ENCODE measurements around the gene DYNC2H1. TPM values are rescaled to one million over a fixed set of nuclear protein-coding genes. Genes with fewer than 3 reads are reported as not detected.

The DYNC2H1 gene
- total RNA-seq, 1 experiment from 2014 or later = 17.2 TPM

GRCh38 chr11:103488031-103488461 lies 378.8 kb downstream of the DYNC2H1 start (continued):
- no peak for TF ChIP-seq AR (CRISPR knock-in tag; IDR thresholded peaks at IDR 0.05)

GRCh38 chr11:103488579-103488978 lies 379.4 kb downstream of the DYNC2H1 start:
- ATAC-seq (no peak), DNase-seq (ENCODE audit: low spot score) (no peak)
- POLR2A ChIA-PET = no interaction called here
- no peak for TF ChIP-seq GTF2I (CRISPR knock-in tag; conservative IDR thresholded peaks at IDR 0.05)
- TF ChIP-seq JAZF1 (CRISPR knock-in tag; IDR thresholded peaks at IDR 0.05) = no peak
- no peak for TF ChIP-seq ZNF138 (CRISPR knock-in tag; conservative IDR thresholded peaks at IDR 0.05)
- no peak for TF ChIP-seq USF2 (CRISPR knock-in tag; IDR thresholded peaks at IDR 0.05)
- no peak for TF ChIP-seq JUN (CRISPR knock-in tag; IDR thresholded peaks at IDR 0.05)
- TF ChIP-seq, protein P1, sequence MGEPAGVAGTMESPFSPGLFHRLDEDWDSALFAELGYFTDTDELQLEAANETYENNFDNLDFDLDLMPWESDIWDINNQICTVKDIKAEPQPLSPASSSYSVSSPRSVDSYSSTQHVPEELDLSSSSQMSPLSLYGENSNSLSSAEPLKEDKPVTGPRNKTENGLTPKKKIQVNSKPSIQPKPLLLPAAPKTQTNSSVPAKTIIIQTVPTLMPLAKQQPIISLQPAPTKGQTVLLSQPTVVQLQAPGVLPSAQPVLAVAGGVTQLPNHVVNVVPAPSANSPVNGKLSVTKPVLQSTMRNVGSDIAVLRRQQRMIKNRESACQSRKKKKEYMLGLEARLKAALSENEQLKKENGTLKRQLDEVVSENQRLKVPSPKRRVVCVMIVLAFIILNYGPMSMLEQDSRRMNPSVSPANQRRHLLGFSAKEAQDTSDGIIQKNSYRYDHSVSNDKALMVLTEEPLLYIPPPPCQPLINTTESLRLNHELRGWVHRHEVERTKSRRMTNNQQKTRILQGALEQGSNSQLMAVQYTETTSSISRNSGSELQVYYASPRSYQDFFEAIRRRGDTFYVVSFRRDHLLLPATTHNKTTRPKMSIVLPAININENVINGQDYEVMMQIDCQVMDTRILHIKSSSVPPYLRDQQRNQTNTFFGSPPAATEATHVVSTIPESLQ (CRISPR knock-in tag; IDR thresholded peaks at IDR 0.05) = no peak
- TF ChIP-seq ZNF121 (CRISPR knock-in tag; IDR thresholded peaks at IDR 0.05) = no peak
- TF ChIP-seq OVOL2 (CRISPR knock-in tag; IDR thresholded peaks at IDR 0.05; ENCODE audit: borderline replicate concordance) = no peak
- TF ChIP-seq ATF2 (CRISPR knock-in tag; IDR thresholded peaks at IDR 0.05; ENCODE audit: borderline replicate concordance, low read depth) = no peak
- no peak for TF ChIP-seq CBFB (CRISPR knock-in tag; IDR thresholded peaks at IDR 0.05; ENCODE audit: low read depth)
- no peak for TF ChIP-seq TP53 (CRISPR knock-in tag; IDR thresholded peaks at IDR 0.05)
- TF ChIP-seq ELF4 (CRISPR knock-in tag; IDR thresholded peaks at IDR 0.05; ENCODE audit: low read depth) = no peak
- no peak for TF ChIP-seq IRF2 (CRISPR knock-in tag; IDR thresholded peaks at IDR 0.05; ENCODE audit: borderline replicate concordance, low read depth)
- TF ChIP-seq, protein P2, sequence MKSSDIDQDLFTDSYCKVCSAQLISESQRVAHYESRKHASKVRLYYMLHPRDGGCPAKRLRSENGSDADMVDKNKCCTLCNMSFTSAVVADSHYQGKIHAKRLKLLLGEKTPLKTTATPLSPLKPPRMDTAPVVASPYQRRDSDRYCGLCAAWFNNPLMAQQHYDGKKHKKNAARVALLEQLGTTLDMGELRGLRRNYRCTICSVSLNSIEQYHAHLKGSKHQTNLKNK (CRISPR knock-in tag; IDR thresholded peaks at IDR 0.05) = no peak
- TF ChIP-seq, protein P3, sequence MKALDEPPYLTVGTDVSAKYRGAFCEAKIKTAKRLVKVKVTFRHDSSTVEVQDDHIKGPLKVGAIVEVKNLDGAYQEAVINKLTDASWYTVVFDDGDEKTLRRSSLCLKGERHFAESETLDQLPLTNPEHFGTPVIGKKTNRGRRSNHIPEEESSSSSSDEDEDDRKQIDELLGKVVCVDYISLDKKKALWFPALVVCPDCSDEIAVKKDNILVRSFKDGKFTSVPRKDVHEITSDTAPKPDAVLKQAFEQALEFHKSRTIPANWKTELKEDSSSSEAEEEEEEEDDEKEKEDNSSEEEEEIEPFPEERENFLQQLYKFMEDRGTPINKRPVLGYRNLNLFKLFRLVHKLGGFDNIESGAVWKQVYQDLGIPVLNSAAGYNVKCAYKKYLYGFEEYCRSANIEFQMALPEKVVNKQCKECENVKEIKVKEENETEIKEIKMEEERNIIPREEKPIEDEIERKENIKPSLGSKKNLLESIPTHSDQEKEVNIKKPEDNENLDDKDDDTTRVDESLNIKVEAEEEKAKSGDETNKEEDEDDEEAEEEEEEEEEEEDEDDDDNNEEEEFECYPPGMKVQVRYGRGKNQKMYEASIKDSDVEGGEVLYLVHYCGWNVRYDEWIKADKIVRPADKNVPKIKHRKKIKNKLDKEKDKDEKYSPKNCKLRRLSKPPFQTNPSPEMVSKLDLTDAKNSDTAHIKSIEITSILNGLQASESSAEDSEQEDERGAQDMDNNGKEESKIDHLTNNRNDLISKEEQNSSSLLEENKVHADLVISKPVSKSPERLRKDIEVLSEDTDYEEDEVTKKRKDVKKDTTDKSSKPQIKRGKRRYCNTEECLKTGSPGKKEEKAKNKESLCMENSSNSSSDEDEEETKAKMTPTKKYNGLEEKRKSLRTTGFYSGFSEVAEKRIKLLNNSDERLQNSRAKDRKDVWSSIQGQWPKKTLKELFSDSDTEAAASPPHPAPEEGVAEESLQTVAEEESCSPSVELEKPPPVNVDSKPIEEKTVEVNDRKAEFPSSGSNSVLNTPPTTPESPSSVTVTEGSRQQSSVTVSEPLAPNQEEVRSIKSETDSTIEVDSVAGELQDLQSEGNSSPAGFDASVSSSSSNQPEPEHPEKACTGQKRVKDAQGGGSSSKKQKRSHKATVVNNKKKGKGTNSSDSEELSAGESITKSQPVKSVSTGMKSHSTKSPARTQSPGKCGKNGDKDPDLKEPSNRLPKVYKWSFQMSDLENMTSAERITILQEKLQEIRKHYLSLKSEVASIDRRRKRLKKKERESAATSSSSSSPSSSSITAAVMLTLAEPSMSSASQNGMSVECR (CRISPR knock-in tag; IDR thresholded peaks at IDR 0.05; ENCODE audit: borderline replicate concordance) = no peak
- TF ChIP-seq GABPB1 (CRISPR knock-in tag; IDR thresholded peaks at IDR 0.05) = no peak
- TF ChIP-seq, protein P4, sequence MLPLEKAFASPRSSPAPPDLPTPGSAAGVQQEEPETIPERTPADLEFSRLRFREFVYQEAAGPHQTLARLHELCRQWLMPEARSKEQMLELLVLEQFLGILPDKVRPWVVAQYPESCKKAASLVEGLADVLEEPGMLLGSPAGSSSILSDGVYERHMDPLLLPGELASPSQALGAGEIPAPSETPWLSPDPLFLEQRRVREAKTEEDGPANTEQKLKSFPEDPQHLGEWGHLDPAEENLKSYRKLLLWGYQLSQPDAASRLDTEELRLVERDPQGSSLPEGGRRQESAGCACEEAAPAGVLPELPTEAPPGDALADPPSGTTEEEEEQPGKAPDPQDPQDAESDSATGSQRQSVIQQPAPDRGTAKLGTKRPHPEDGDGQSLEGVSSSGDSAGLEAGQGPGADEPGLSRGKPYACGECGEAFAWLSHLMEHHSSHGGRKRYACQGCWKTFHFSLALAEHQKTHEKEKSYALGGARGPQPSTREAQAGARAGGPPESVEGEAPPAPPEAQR (CRISPR knock-in tag; IDR thresholded peaks at IDR 0.05) = no peak
- Mint-ChIP-seq H3K27me3 (ENCODE audit: low read depth) (no peaks in the 10 kb centered on the region), H3K9me3 (peaks cover 43% of the 10 kb centered on the region), H3K4me1 (peaks cover 40% of the 10 kb centered on the region), H3K4me3 (no peak overlapping the region), H3K36me3 (peaks cover 47% of the 10 kb centered on the region), H3K27ac (no peak overlapping the region)
- CTCF ChIA-PET = no interaction called here

Measured in WTC11 (cell line).